Superior temporal gyrus (tissue), 1 donor: ENCODE measurements around the gene TSEN15.

Experiments used
- DNase-seq: peaks from one replicate; pipeline ENCODE4 v3.0.0-alpha.2; 2016; ENCODE audit errors: extremely low spot score

Gene TSEN15

GRCh38 chr1:184101141-184101540 is 49.6 kb downstream of the TSEN15 start:
- DNase-seq: no peak

GRCh38 chr1:184101571-184101970 is 50.0 kb downstream of the TSEN15 start:
- DNase-seq: no peak

- no peak for DNase-seq
These were observed 59.0 kb downstream of the TSEN15 start for GRCh38 chr1:184110272-184111204.

GRCh38 chr1:184112176-184112948 is 60.8 kb downstream of the TSEN15 start:
- no peak for DNase-seq

GRCh38 chr1:184113251-184113650 is 61.7 kb downstream of the TSEN15 start:
- no peak for DNase-seq

- no peak for DNase-seq
These were observed 63.4 kb downstream of the TSEN15 start for GRCh38 chr1:184114818-184115398.

GRCh38 chr1:184116287-184116686 is 64.8 kb downstream of the TSEN15 start:
- DNase-seq: no peak

- DNase-seq: peak; percentile 28
These were observed 66.5 kb downstream of the TSEN15 start for GRCh38 chr1:184118046-184118445.
